Stimulated activated CD8-positive, alpha-beta memory T cell treated with anti-CD3 and anti-CD28 coated beads, Interleukin-12 subunit alpha, Interleukin-12 subunit beta, amount 100 ng/mL, for 24 hours (primary cell): ENCODE results near the gene CSTA.

Source experiments
- DNase-seq: peaks from one replicate; pipeline ENCODE4 v3.0.0-alpha.2; 2020; ENCODE audit errors: extremely low read depth

The CSTA gene, protein sequence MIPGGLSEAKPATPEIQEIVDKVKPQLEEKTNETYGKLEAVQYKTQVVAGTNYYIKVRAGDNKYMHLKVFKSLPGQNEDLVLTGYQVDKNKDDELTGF

GRCh38 chr3:122324871-122325323, at the start of gene CSTA:
TSS of gene CSTA (plus strand) at chr3:122325248. CDS start at chr3:122325293, 45 bp downstream.
- no peak for DNase-seq

DNA sequence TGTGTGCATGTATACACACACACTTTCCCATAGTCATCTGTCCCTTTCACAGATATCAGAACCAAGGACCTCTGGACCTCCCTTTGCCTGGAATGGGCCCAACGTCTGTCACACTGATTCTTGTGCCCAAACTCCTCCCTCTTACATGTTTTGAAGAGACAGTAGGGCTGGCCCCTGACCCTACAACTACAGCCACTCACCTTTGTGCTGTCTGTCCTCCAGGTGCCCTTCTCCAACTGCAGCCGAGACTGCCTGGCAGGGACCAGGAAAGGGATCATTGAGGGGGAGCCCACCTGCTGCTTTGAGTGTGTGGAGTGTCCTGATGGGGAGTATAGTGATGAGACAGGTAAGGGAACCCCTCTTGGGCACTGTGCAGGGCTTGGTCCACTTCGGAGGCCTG, 43.2 kb upstream of the CSTA start:
- DNase-seq = no peak

GRCh38 chr3:122283796-122284445, 41.1 kb upstream of the CSTA start:
- DNase-seq = no peak

- no peak for DNase-seq
Measured at GRCh38 chr3:122284486-122284885, 40.6 kb upstream of the CSTA start.

- DNase-seq = no peak
Measured at GRCh38 chr3:122294359-122294758, 30.7 kb upstream of the CSTA start.

GRCh38 chr3:122295266-122296062, 29.6 kb upstream of the CSTA start:
- no peak for DNase-seq

GRCh38 chr3:122298239-122298638, 26.8 kb upstream of the CSTA start:
- no peak for DNase-seq

DNA sequence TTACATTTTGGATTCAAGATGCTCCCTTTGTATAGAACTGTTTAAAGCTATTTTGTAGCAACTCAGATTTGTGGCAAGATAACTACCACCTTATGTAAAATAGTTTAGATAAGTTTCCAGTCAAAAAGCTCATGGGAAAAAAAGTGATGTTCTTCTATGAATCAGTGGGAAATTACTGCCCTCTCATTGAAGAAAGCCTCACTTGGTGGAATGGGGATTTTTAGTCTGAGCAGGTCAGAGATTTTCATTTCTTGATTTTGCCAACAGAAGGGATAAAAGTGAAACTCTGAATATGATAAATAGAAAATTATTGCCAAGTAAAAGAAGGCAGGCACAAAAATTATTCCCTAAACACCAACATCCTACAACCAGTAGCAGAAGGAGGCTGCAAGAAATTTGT, 25.8 kb upstream of the CSTA start:
- no peak for DNase-seq

DNA sequence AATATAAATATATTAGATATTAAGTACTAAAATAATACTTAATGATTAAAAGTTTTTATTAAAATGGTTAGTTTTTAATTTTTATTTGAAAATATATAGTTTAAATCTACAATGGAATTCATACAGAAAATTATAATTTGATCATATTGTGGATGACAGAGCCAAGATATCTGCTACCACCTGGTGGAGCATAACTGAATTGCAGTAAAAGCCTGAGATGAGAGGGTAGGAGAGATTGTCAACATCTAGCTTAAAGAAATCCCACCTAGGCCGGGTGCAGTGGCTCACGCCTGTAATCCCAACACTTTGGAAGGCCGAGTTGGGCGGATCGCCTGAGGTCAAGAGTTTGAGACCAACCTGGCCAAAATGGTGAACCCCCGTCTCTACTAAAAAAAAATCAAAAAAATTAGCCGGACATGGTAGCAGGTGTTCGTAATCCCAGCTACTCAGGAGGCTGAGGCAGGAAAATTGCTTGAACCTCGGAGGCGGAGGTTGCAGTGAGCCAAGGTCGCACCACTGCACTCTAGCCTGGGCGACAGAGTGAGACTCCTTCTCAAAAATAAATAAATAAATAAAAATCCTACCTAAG, 25.1 kb upstream of the CSTA start:
- no peak for DNase-seq

DNA sequence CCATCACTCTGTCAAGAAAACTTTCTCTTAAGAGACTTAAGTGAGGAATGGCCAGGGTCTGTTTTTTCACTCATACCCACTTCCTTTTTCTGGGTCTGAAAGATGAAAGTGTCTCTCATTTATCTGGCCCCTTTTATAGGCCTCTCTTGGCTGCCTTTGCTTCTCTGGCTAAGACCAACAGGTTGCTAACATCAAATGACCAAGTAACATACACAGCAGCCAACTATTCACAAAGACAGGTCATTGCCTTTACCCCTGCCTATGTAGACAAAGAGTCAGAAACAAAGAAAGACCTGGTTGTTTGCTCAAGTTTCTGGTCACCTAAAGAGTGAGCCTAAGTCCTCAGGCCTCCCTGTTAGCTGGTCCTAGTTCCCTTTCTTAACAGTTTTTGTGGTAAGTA, 24.0 kb upstream of the CSTA start:
- no peak for DNase-seq

DNA sequence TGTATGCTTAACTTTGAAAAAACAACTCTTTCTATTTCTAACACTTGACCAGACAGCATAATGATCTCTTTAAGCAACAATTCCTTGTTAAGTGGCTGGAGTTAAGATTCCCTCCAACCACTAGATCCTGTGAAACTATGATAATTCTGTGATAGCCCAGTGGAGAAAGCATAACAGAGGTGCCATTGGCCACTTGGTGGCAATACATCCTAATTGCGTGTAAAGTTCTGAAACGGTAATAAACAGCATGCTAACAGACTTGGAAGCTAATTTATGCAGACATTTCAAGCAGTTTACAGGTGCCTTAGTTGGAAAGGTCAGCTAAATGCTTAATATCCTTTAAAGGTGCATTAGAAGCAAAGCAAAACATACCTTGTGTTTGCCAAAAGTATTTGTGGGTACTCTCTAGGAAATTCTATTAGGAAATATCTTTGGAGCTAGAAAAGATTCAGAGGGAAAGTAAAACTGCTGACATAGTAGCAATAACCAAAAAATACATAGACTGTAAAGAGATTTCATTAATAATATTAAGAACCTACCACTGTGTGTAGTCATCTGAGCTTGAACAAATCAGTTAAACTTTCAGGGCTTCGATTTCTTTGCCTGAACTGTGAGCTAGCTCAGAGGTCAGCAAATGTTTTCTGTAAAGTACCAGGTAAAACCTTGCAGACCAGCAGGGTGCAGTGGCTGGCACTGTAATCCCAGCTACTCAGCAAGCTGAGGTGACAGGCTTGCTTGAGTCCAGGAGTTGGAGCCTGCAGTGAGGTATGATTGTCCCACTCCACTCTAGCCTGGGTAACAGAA, 19.0 kb upstream of the CSTA start:
- DNase-seq = no peak

- no peak for DNase-seq
Measured at GRCh38 chr3:122306622-122306953, 18.5 kb upstream of the CSTA start.

- DNase-seq = no peak
Measured at GRCh38 chr3:122307094-122307687, 17.9 kb upstream of the CSTA start.

DNA sequence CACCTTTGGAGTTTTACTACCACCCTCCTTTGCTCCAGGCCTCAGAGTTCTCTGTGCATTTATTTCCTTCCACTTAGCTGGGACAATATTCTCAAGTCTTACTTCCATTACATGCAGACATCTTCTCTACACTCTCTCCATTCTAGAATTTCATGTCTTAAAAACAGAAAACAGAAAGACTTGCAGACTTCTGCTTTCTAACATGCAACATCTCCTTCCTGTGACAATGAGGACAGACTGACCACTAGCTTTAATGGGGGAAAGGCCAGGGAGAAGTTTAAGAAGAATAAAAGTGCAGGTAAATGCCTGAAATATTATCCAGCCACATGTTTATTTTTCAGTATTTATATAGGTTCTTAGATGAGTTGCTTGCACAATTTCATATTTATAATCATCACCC, 17.1 kb upstream of the CSTA start:
- no peak for DNase-seq

DNA sequence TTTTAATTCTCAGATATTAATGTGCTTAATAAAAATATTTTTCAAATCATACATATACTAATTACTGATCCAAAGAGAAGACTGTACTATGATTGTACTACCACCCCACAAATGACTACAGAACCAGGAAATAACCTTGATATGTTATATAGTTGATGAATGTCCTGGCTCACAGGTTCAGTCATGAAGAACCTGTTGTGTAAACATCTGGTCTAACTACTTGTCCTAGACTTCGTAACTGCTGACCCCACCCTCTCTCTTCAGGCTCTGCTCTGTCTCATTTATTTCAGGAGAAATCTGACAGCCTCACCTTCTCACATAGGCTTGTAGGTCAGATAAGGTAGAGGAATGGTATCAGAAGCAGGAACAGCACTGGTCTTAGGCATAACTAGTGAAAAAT, 14.7 kb upstream of the CSTA start:
- DNase-seq = no peak

- DNase-seq = no peak
Measured at GRCh38 chr3:122312826-122313225, 12.2 kb upstream of the CSTA start.

DNA sequence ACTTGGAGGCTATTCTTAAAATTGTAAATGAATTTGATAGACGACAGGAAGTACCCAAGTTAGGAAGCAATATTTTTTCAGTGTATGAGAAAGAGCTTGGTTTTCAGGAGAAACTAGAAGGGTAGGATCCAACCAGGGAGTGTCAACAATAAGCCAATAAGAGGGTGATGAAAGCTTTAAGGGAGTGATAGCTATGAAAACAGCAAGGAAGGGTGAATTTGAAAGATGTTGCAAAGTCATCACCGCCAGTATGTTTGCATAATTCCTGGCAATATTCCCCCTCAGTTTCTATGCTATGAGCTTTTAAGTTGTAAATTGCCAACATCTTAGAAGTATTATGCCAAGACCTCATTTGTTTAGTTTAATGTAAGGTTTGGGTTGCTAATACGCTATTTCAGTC, 11.8 kb upstream of the CSTA start:
- DNase-seq = no peak

GRCh38 chr3:122314228-122314876, 10.7 kb upstream of the CSTA start:
- no peak for DNase-seq

DNA sequence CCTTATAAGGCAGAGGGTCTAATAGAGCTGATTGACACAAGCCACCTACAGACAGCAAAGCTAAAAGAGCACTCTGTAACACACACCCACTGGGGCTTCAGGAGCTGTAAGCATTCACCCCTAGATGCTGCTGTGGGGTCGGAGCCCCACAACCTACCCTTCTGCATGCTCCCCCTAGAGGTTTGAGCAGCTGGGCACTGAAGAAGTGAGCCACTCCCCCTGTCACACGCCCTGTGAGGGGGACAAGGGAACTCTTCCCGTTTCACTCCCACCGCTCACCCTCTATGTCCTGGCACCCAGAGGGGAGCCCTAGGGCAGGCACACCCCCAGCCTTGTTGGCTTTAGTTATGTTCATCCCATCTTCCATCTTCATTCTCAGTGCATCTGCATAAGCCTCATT, 9.4 kb upstream of the CSTA start:
- no peak for DNase-seq

GRCh38 chr3:122316368-122316767, 8.7 kb upstream of the CSTA start:
- DNase-seq = no peak

GRCh38 chr3:122318620-122319019, 6.4 kb upstream of the CSTA start:
- DNase-seq = no peak
